HEK293 (cell line): ENCODE data around the gene ZNF687.
A peak's percentile ranks its signal among the peaks of the same experiment; 100 is the strongest.

ENCODE experiments used
- HOXC10 ChIP-seq: sonication (generic); formaldehyde crosslinking; IDR thresholded peaks from 2 replicates; pipeline ENCODE4 v1.8.1; 2023; ENCODE audit warnings: mild to moderate bottlenecking, missing genetic modification reagents
- HOXD13 ChIP-seq: sonication (generic); formaldehyde crosslinking; IDR thresholded peaks from 2 replicates; pipeline ENCODE4 v1.8.0; 2022; ENCODE audit warnings: missing genetic modification reagents, borderline replicate concordance
- MYNN ChIP-seq: fragments of 450-650 bp; formaldehyde crosslinking; IDR thresholded peaks from 2 replicates; pipeline ENCODE4 v1.5.1; 2016; ENCODE audit warnings: missing biosample characterization, missing genetic modification characterization, borderline replicate concordance
- MZF1 ChIP-seq: fragments of 450-650 bp; formaldehyde crosslinking; IDR thresholded peaks from 2 replicates; pipeline ENCODE4 v1.5.1; 2017; ENCODE audit warnings: missing biosample characterization, missing genetic modification characterization, borderline replicate concordance
- REPIN1 ChIP-seq: fragments of 450-650 bp; formaldehyde crosslinking; IDR thresholded peaks from 2 replicates; pipeline ENCODE4 v1.5.1; 2017; ENCODE audit warnings: missing biosample characterization, missing genetic modification characterization, low read depth
- TCF7L2 ChIP-seq: IDR thresholded peaks from 2 replicates; pipeline ENCODE4 v1.6.1; 2011; ENCODE audit warnings: low read depth, mild to moderate bottlenecking, inconsistent platforms, low read length, moderate library complexity, borderline replicate concordance
- ZBTB17 ChIP-seq: fragments of 450-650 bp; formaldehyde crosslinking; IDR thresholded peaks from 2 replicates; pipeline ENCODE4 v1.5.1; 2016; ENCODE audit warnings: missing biosample characterization, missing genetic modification characterization
- ZBTB48 ChIP-seq: fragments of 450-650 bp; formaldehyde crosslinking; IDR thresholded peaks from 2 replicates; pipeline ENCODE4 v1.5.1; 2016; ENCODE audit warnings: missing biosample characterization, missing genetic modification characterization
- ZFP37 ChIP-seq: fragments of 450-650 bp; formaldehyde crosslinking; IDR thresholded peaks from 2 replicates; pipeline ENCODE4 v1.5.1; 2016; ENCODE audit warnings: missing biosample characterization, missing genetic modification characterization
- ZFP41 ChIP-seq: fragments of 450-650 bp; formaldehyde crosslinking; IDR thresholded peaks from 2 replicates; pipeline ENCODE4 v1.5.1; 2016; ENCODE audit warnings: missing biosample characterization, missing genetic modification characterization, borderline replicate concordance
- ZNF112 ChIP-seq: fragments of 450-650 bp; formaldehyde crosslinking; IDR thresholded peaks from 2 replicates; pipeline ENCODE4 v1.5.0; 2017; ENCODE audit warnings: missing biosample characterization, missing genetic modification characterization
- ZNF155 ChIP-seq: fragments of 450-650 bp; formaldehyde crosslinking; IDR thresholded peaks from 2 replicates; pipeline ENCODE4 v1.5.1; 2016; ENCODE audit warnings: missing biosample characterization, missing genetic modification characterization
- ZNF174 ChIP-seq: fragments of 450-650 bp; formaldehyde crosslinking; IDR thresholded peaks from 2 replicates; pipeline ENCODE4 v1.5.0; 2017; ENCODE audit warnings: missing biosample characterization, mild to moderate bottlenecking, missing genetic modification characterization
- ZNF184 ChIP-seq: fragments of 450-650 bp; IDR thresholded peaks from 2 replicates; pipeline ENCODE4 v1.5.1; 2018; ENCODE audit warnings: missing biosample characterization, mild to moderate bottlenecking, missing genetic modification characterization
- ZNF324 ChIP-seq: fragments of 450-650 bp; formaldehyde crosslinking; IDR thresholded peaks from 2 replicates; pipeline ENCODE4 v1.5.1; 2016; ENCODE audit warnings: missing biosample characterization, missing genetic modification characterization
- ZNF473 ChIP-seq: fragments of 450-650 bp; formaldehyde crosslinking; IDR thresholded peaks from 2 replicates; pipeline ENCODE4 v1.5.1; 2017; ENCODE audit warnings: missing biosample characterization, missing genetic modification characterization
- ZNF501 ChIP-seq: fragments of 450-650 bp; formaldehyde crosslinking; IDR thresholded peaks from 2 replicates; pipeline ENCODE4 v1.5.1; 2016; ENCODE audit warnings: missing biosample characterization, missing genetic modification characterization
- ZNF544 ChIP-seq: fragments of 450-650 bp; formaldehyde crosslinking; IDR thresholded peaks from 2 replicates; pipeline ENCODE4 v1.5.0; 2017; ENCODE audit warnings: missing biosample characterization, missing genetic modification characterization
- ZNF548 ChIP-seq: fragments of 450-650 bp; formaldehyde crosslinking; IDR thresholded peaks from 2 replicates; pipeline ENCODE4 v1.5.1; 2016; ENCODE audit warnings: missing biosample characterization, missing genetic modification characterization
- ZNF596 ChIP-seq: fragments of 450-650 bp; IDR thresholded peaks from 2 replicates; pipeline ENCODE4 v1.5.0; 2018; ENCODE audit warnings: missing biosample characterization, mild to moderate bottlenecking, missing genetic modification characterization, moderate library complexity
- ZNF830 ChIP-seq: fragments of 450-650 bp; IDR thresholded peaks from 2 replicates; pipeline ENCODE4 v1.5.0; 2018; ENCODE audit warnings: missing biosample characterization, missing genetic modification characterization, low read depth, mild to moderate bottlenecking, moderate library complexity
- TF ChIP-seq, protein P1 (sequence below): fragments of 450-650 bp; formaldehyde crosslinking; IDR thresholded peaks from 2 replicates; pipeline ENCODE4 v1.5.1; 2016; ENCODE audit warnings: missing biosample characterization, missing genetic modification characterization, low read depth
- TF ChIP-seq, protein P2 (sequence below): fragments of 450-650 bp; formaldehyde crosslinking; IDR thresholded peaks from 2 replicates; pipeline ENCODE4 v1.5.1; 2017; ENCODE audit warnings: missing biosample characterization, missing genetic modification characterization
- TF ChIP-seq, protein P3 (sequence below): fragments of 450-650 bp; formaldehyde crosslinking; IDR thresholded peaks from 2 replicates; pipeline ENCODE4; 2016; ENCODE audit warnings: missing biosample characterization, missing genetic modification characterization
- TF ChIP-seq, protein P4 (sequence below): fragments of 450-650 bp; formaldehyde crosslinking; IDR thresholded peaks from 2 replicates; pipeline ENCODE4 v1.5.1; 2016; ENCODE audit warnings: missing biosample characterization, missing genetic modification characterization
- TF ChIP-seq, protein P5 (sequence below): fragments of 450-650 bp; formaldehyde crosslinking; IDR thresholded peaks from 2 replicates; pipeline ENCODE4 v1.5.1; 2016; ENCODE audit warnings: missing biosample characterization, missing genetic modification characterization, borderline replicate concordance
- TF ChIP-seq, protein P6 (sequence below): fragments of 450-650 bp; formaldehyde crosslinking; conservative IDR thresholded peaks from 2 replicates; pipeline ENCODE4 v1.5.1; 2016; ENCODE audit warnings: low read depth, missing biosample characterization, missing genetic modification characterization

The ZNF687 gene

DNA sequence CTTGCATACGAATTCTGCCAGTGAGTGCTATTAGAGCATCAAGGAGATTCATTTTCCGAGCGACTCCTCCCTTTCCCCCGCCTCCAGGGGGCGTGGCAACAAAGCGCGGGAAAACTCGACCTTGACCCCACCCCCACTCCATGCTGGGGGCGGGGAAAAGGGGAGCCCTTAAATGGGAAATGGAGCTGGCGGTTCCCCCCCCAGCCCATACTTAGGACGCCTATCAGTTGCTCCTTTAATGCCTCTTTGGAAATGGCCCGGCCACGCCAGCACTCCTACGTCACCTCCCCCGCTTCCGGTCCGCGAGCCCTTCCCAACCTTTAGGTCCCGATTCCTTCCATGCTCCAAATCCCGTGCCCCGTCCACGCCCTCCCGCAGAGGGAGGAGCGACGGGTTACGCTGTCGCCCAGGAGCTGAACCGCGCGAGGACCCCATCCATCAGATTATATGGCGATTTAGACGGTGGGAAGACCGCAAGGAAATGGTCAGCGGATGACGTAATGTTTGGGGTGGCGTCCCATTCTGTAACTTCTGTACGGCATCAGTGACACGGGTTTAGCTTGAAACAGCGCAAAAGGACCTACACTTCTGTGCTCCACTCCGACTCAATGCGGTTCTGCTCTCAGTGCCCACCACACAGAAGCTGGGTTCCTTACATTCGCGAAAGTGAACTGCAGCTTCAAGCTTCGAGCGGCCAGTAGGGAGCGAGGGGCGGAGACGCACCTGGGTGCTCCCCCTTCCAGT, 702 bp upstream of the ZNF687 start (continued):
- TF ChIP-seq HOXD13 (CRISPR knock-in tag) (no peak), ZNF155 (tag by site-specific recombination) (no peak), ZNF830 (tag by site-specific recombination) (no peak), ZNF544 (tag by site-specific recombination) (no peak), ZNF174 (tag by site-specific recombination) (no peak), REPIN1 (tag by site-specific recombination) (peak; percentile 46; the same call in 1 of the 2 replicates), ZNF596 (tag by site-specific recombination) (no peak), MZF1 (tag by site-specific recombination) (peak; percentile 86), ZNF184 (tag by site-specific recombination) (no peak), ZBTB48 (peak; percentile 78), HOXC10 (CRISPR knock-in tag) (no peak), ZFP41 (tag by site-specific recombination) (no peak), ZNF548 (tag by site-specific recombination) (no peak), MYNN (tag by site-specific recombination) (no peak), ZBTB17 (peak; percentile 73), ZNF473 (tag by site-specific recombination) (no peak), ZNF112 (tag by site-specific recombination) (no peak), ZNF501 (peak; percentile 98), TCF7L2 (no peak), ZFP37 (tag by site-specific recombination) (peak; percentile 90), ZNF324 (tag by site-specific recombination) (peak; percentile 97)
- TF ChIP-seq, protein P1, sequence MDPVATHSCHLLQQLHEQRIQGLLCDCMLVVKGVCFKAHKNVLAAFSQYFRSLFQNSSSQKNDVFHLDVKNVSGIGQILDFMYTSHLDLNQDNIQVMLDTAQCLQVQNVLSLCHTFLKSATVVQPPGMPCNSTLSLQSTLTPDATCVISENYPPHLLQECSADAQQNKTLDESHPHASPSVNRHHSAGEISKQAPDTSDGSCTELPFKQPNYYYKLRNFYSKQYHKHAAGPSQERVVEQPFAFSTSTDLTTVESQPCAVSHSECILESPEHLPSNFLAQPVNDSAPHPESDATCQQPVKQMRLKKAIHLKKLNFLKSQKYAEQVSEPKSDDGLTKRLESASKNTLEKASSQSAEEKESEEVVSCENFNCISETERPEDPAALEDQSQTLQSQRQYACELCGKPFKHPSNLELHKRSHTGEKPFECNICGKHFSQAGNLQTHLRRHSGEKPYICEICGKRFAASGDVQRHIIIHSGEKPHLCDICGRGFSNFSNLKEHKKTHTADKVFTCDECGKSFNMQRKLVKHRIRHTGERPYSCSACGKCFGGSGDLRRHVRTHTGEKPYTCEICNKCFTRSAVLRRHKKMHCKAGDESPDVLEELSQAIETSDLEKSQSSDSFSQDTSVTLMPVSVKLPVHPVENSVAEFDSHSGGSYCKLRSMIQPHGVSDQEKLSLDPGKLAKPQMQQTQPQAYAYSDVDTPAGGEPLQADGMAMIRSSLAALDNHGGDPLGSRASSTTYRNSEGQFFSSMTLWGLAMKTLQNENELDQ = no peak
- TF ChIP-seq, protein P2, sequence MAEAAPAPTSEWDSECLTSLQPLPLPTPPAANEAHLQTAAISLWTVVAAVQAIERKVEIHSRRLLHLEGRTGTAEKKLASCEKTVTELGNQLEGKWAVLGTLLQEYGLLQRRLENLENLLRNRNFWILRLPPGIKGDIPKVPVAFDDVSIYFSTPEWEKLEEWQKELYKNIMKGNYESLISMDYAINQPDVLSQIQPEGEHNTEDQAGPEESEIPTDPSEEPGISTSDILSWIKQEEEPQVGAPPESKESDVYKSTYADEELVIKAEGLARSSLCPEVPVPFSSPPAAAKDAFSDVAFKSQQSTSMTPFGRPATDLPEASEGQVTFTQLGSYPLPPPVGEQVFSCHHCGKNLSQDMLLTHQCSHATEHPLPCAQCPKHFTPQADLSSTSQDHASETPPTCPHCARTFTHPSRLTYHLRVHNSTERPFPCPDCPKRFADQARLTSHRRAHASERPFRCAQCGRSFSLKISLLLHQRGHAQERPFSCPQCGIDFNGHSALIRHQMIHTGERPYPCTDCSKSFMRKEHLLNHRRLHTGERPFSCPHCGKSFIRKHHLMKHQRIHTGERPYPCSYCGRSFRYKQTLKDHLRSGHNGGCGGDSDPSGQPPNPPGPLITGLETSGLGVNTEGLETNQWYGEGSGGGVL (tag by site-specific recombination) = peak; percentile 89
- TF ChIP-seq, protein P3, sequence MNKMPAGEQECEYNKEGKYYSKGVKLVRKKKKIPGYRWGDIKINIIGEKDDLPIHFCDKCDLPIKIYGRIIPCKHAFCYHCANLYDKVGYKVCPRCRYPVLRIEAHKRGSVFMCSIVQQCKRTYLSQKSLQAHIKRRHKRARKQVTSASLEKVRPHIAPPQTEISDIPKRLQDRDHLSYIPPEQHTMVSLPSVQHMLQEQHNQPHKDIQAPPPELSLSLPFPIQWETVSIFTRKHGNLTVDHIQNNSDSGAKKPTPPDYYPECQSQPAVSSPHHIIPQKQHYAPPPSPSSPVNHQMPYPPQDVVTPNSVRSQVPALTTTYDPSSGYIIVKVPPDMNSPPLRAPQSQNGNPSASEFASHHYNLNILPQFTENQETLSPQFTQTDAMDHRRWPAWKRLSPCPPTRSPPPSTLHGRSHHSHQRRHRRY (tag by site-specific recombination) = no peak
- TF ChIP-seq, protein P4, sequence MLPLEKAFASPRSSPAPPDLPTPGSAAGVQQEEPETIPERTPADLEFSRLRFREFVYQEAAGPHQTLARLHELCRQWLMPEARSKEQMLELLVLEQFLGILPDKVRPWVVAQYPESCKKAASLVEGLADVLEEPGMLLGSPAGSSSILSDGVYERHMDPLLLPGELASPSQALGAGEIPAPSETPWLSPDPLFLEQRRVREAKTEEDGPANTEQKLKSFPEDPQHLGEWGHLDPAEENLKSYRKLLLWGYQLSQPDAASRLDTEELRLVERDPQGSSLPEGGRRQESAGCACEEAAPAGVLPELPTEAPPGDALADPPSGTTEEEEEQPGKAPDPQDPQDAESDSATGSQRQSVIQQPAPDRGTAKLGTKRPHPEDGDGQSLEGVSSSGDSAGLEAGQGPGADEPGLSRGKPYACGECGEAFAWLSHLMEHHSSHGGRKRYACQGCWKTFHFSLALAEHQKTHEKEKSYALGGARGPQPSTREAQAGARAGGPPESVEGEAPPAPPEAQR (tag by site-specific recombination) = no peak
- TF ChIP-seq, protein P5, sequence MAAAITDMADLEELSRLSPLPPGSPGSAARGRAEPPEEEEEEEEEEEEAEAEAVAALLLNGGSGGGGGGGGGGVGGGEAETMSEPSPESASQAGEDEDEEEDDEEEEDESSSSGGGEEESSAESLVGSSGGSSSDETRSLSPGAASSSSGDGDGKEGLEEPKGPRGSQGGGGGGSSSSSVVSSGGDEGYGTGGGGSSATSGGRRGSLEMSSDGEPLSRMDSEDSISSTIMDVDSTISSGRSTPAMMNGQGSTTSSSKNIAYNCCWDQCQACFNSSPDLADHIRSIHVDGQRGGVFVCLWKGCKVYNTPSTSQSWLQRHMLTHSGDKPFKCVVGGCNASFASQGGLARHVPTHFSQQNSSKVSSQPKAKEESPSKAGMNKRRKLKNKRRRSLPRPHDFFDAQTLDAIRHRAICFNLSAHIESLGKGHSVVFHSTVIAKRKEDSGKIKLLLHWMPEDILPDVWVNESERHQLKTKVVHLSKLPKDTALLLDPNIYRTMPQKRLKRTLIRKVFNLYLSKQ (tag by site-specific recombination) = no peak
- TF ChIP-seq, protein P6, sequence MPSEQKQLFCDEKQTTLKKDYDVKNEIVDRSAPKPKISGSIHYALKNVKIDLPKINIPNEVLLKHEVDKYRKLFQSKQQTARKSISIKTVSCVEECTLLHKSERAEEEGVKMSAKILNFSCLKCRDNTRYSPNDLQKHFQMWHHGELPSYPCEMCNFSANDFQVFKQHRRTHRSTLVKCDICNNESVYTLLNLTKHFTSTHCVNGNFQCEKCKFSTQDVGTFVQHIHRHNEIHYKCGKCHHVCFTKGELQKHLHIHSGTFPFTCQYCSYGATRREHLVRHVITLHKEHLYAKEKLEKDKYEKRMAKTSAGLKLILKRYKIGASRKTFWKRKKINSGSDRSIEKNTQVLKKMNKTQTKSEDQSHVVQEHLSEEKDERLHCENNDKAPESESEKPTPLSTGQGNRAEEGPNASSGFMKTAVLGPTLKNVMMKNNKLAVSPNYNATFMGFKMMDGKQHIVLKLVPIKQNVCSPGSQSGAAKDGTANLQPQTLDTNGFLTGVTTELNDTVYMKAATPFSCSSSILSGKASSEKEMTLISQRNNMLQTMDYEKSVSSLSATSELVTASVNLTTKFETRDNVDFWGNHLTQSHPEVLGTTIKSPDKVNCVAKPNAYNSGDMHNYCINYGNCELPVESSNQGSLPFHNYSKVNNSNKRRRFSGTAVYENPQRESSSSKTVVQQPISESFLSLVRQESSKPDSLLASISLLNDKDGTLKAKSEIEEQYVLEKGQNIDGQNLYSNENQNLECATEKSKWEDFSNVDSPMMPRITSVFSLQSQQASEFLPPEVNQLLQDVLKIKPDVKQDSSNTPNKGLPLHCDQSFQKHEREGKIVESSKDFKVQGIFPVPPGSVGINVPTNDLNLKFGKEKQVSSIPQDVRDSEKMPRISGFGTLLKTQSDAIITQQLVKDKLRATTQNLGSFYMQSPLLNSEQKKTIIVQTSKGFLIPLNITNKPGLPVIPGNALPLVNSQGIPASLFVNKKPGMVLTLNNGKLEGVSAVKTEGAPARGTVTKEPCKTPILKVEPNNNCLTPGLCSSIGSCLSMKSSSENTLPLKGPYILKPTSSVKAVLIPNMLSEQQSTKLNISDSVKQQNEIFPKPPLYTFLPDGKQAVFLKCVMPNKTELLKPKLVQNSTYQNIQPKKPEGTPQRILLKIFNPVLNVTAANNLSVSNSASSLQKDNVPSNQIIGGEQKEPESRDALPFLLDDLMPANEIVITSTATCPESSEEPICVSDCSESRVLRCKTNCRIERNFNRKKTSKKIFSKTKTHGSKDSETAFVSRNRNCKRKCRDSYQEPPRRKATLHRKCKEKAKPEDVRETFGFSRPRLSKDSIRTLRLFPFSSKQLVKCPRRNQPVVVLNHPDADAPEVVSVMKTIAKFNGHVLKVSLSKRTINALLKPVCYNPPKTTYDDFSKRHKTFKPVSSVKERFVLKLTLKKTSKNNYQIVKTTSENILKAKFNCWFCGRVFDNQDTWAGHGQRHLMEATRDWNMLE (tag by site-specific recombination) = 0 out of 2 replicates have a peak, but pooled peaks have one; percentile 25
